Vagina (tissue), 2 donors: ENCODE data around the gene ADGRV1.

Experiments used
- CTCF ChIP-seq, 3 experiments: fragments of 450-650 bp in 2 of 3; fragments of 200-600 bp in 1 of 3; sonication (generic) in 1 of 3; IDR thresholded peaks; one replicate each; pipeline ENCODE4 v1.5.1; 2017 to 2019; ENCODE audit warnings: antibody characterized with exemption in 3 of 3, mild to moderate bottlenecking in 2 of 3, moderate library complexity in 2 of 3
- POLR2A ChIP-seq, 2 donors: fragments of 450-650 bp; IDR thresholded peaks; one replicate each; pipeline ENCODE4 v1.6.1; 2017; ENCODE audit warnings: antibody characterized with exemption in 2 of 2, mild to moderate bottlenecking in 2 of 2, moderate library complexity in 2 of 2
- POLR2AphosphoS5 ChIP-seq, 2 donors: sonication (generic); formaldehyde crosslinking; IDR thresholded peaks; one replicate each; pipeline ENCODE4 v1.9.0; 2017; ENCODE audit warnings: antibody characterized with exemption in 2 of 2, mild to moderate bottlenecking in 2 of 2, low read depth in 1 of 2; ENCODE audit not compliant: insufficient read depth in 1 of 2

- TF ChIP-seq CTCF (IDR thresholded peaks at IDR 0.05) (no peak), POLR2A (IDR thresholded peaks at IDR 0.05) (no peak), POLR2AphosphoS5 (IDR thresholded peaks at IDR 0.05; ENCODE audit: insufficient read depth in 1 of 2, low read depth in 1 of 2) (no peak)
These were observed 352.6 kb downstream of the ADGRV1 start for GRCh38 chr5:90911169-90911568.
